ENCODE data around the gene C1orf105. TPM values are rescaled to one million over a fixed set of nuclear protein-coding genes. Genes with fewer than 3 reads are reported as not detected.
"Not testable (repeated sequence)": the region's sequence is repeated elsewhere in the genome, so short reads cannot be mapped to it uniquely, and the experiment has no call there.

C1orf105 gene, protein sequence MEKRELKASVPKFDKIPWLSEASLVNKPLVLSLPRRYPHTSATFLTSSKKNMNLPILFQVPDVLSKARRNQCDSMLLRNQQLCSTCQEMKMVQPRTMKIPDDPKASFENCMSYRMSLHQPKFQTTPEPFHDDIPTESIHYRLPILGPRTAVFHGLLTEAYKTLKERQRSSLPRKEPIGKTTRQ
- total RNA-seq: not detected

DNA sequence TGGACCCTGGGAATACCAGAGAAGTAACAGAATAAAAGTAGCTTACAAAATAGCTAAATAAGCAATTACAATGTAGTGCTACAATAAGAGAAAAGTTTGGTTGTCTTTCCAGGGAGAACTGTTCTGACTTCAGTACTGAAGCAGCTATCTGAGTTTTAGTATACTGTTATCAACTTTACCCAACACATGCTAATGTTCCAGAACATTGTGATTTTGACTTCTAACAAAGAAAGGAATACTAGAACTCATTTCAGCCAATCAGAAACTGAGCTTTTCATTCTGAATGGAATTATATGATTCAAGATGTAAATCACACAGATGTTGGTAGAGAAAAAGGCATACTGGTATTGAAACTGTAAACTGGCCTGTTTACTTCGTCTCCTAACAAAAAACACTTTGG is at the start of gene C1orf105:
Gene C1orf105 (plus strand): TSS at position 301 of the 400 bp plus-strand sequence. CDS start 201 bp downstream, outside the sequence.
- ChIA-PET POLR2A (no interaction called here), CTCF (interaction anchor here (0.6 to 1.4 kb wide), 3 partner anchors 8 to 29 kb away, joined by 3 read pairs; no protein-coding TSS in a partner anchor)
- intact Hi-C loops (cut with micrococcal nuclease): no loop called here
- Mint-ChIP-seq H3K27ac (no peak within 1 kb of the TSS), H3K27me3 (no peaks in the 10 kb centered on the region), H3K4me1 (ENCODE audit: low read depth) (no peaks in the 10 kb centered on the region), H3K4me3 (no peak within 1 kb of the TSS), H3K9me3 (no peaks in the 10 kb centered on the region), H3K36me3 (no peaks in the 10 kb centered on the region)
- DNase-seq: no peak

DNA sequence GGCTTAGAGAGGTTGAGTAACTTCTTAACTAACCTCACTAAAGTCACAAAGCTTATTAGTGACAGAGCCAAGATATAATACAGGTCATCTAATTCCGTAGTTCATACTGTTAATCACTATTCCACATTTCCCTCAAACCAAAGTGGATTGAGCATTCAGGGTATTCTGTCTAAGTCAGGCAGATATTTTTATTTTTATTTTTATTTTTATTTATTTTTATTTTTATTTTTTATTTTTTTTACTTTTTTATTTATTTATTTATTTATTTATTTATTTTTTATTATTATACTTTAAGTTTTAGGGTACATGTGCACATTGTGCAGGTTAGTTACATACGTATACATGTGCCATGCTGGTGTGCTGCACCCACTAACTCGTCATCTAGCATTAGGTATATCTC is 48.8 kb upstream of the C1orf105 start:
- Mint-ChIP-seq H3K4me1 (ENCODE audit: low read depth) (peaks cover 14% of the 10 kb centered on the region), H3K9me3 (peaks cover 19% of the 10 kb centered on the region)
- H3K4me3 Mint-ChIP-seq; DNase-seq; H3K27ac Mint-ChIP-seq; H3K36me3 Mint-ChIP-seq; H3K27me3 Mint-ChIP-seq; POLR2A ChIA-PET; intact Hi-C loops (cut with micrococcal nuclease): not testable (repeated sequence)
- CTCF ChIA-PET: interaction anchor here (0.7 kb wide), 1 partner anchor 13 kb away, joined by 3 read pairs; no protein-coding TSS in a partner anchor

DNA sequence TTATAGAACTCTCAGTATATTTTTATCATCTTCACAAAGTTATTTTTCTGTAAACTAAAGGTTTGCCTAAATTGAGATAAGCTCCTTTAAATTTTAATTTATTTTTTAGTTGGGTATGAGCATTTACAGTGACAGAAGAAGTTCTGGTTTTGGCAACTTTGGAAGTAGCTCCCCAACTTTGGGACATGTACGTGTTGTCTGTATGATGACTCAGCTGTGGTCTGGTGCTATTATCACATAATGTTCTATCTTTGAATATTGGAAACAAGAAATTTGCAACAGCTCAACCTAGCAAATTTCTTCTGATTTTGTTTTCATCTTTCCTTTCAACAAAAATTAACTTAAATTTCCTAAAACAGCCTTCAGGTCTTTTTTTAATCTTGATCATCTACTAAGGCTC is 46.6 kb upstream of the C1orf105 start:
- H3K4me3 Mint-ChIP-seq: no peak overlapping the region
- peaks cover 17% of the 10 kb centered on the region for H3K4me1 Mint-ChIP-seq (ENCODE audit: low read depth)
- ChIA-PET POLR2A (no interaction called here), CTCF (no interaction called here)
- no peaks in the 10 kb centered on the region for H3K27me3 Mint-ChIP-seq
- intact Hi-C loops (cut with micrococcal nuclease): no loop called here
- DNase-seq: no peak
- peaks cover 5% of the 10 kb centered on the region for H3K9me3 Mint-ChIP-seq
- H3K36me3 Mint-ChIP-seq: peaks cover 2% of the 10 kb centered on the region
- no peak overlapping the region for H3K27ac Mint-ChIP-seq

DNA sequence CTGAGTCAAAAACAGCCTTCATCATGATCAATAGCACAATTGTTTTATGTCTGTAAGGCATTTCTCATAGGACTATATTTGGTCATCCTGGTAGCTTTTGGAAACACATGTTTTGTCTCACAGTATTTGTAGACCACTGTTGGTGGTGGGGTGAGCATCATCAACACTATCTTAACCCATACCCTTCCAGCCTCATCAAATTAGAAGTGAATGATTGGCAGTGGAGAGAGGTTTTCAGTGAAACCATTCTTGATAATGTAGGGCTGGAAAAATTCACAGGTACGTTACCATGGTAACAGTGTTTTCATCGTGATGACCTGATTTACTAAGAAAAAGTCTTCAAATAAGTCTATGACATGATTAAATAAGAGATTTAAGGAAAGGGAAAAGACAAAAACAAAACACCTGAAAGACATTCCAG is 45.3 kb upstream of the C1orf105 start:
- no peaks in the 10 kb centered on the region for H3K36me3 Mint-ChIP-seq
- H3K4me1 Mint-ChIP-seq (ENCODE audit: low read depth): peaks cover 24% of the 10 kb centered on the region
- no peaks in the 10 kb centered on the region for H3K9me3 Mint-ChIP-seq
- H3K27me3 Mint-ChIP-seq: no peaks in the 10 kb centered on the region
- no peak for DNase-seq
- ChIA-PET CTCF (no interaction called here), POLR2A (no interaction called here)
- intact Hi-C loops (cut with micrococcal nuclease): no loop called here
- no peak overlapping the region for H3K27ac Mint-ChIP-seq
- no peak overlapping the region for H3K4me3 Mint-ChIP-seq

DNA sequence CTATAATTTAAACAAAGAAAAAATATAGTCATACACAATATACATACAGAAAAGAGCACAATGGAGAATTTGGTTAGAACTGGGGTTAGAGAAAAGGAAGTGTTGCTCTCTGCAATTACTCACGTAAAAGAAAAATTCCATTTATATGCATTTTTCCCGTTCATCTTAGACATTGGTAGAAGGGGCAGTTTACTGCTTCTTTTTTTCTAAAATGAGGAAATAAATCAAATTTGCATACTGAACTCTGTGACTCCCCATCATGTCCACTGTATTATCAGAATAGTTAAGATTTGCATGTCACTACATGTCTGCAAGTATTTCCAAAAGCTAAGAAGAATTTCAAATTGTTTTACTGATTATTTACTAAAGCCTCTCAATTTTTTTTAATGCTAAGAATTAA is 44.1 kb upstream of the C1orf105 start:
- Mint-ChIP-seq H3K27ac (no peak overlapping the region), H3K4me1 (ENCODE audit: low read depth) (peaks cover 34% of the 10 kb centered on the region), H3K9me3 (no peaks in the 10 kb centered on the region), H3K36me3 (no peaks in the 10 kb centered on the region), H3K27me3 (no peaks in the 10 kb centered on the region), H3K4me3 (no peak overlapping the region)
- CTCF ChIA-PET: interaction anchor here (0.7 to 2.9 kb wide), 4 partner anchors 16 to 198 kb away, joined by 3 to 10 read pairs (median 4); no protein-coding TSS in a partner anchor
- intact Hi-C loops (cut with micrococcal nuclease): no loop called here
- POLR2A ChIA-PET: interaction anchor here (1.4 kb wide), 1 partner anchor 17 kb away, joined by 4 read pairs; no protein-coding TSS in a partner anchor
- no peak for DNase-seq

DNA sequence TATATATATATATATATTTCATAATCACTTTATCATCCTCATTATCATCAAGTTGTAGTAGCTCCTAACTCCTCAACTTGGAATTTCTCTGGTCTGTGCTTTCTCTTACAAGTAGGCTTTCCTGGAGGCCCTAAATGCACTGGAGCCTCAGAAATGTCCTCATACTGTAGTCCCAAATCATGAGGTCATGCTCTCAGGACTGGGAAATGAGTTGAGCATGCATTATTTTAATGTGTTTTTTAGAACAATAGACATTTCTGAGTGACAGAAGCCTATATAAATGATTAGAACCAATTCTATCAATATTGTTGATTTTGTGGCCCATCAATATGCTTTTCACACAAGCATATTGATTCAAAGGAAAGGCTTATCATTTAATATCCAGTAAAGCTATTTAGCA is 42.9 kb upstream of the C1orf105 start:
- Mint-ChIP-seq H3K27ac (no peak overlapping the region), H3K4me3 (no peak overlapping the region), H3K4me1 (ENCODE audit: low read depth) (peaks cover 41% of the 10 kb centered on the region), H3K27me3 (no peaks in the 10 kb centered on the region), H3K36me3 (no peaks in the 10 kb centered on the region), H3K9me3 (no peaks in the 10 kb centered on the region)
- DNase-seq: no peak
- POLR2A ChIA-PET: interaction anchor here (1.4 kb wide), 1 partner anchor 18 kb away, joined by 4 read pairs; no protein-coding TSS in a partner anchor
- CTCF ChIA-PET: interaction anchor here (0.7 to 2.9 kb wide), 4 partner anchors 16 to 21 kb away, joined by 3 to 10 read pairs (median 3); no protein-coding TSS in a partner anchor
- intact Hi-C loops (cut with micrococcal nuclease): no loop called here

DNA sequence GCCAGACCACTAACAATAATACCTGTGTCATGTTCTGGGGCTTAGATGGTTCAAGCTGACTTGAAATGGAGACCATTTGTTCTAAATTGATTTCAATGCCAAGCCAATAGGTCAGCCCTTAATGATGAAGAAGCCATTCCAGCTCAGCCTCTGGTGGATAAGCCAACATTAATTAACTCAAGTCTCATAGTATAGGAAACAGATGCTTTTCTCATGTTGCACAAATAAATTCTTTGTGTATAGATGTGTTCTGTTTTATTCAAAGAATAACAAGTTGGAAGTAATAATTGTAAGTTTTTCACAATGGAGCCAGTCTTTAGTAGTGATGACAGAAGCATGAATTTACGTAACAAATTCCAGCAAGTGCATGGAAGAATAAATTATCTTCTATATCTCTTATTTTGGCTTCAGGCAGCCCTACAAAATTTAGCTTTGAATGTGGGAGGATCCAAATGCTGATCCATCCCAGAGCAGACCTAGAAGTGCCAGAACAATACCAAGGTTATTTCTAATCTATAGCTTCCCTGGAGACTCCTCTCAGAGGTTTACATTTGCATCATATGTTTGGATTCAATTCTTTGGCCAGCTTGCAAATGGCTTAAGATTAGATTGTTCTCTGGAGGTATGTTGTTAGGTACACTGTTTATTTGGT is 42.2 kb upstream of the C1orf105 start:
- DNase-seq: no peak
- Mint-ChIP-seq H3K36me3 (no peaks in the 10 kb centered on the region), H3K9me3 (no peaks in the 10 kb centered on the region), H3K27me3 (no peaks in the 10 kb centered on the region), H3K4me1 (ENCODE audit: low read depth) (peaks cover 41% of the 10 kb centered on the region), H3K4me3 (no peak overlapping the region), H3K27ac (no peak overlapping the region)
- POLR2A ChIA-PET: no interaction called here
- CTCF ChIA-PET: interaction anchor here (0.7 to 2.9 kb wide), 3 partner anchors 19 to 21 kb away, joined by 3 to 10 read pairs (median 3); no protein-coding TSS in a partner anchor
- intact Hi-C loops (cut with micrococcal nuclease): no loop called here

DNA sequence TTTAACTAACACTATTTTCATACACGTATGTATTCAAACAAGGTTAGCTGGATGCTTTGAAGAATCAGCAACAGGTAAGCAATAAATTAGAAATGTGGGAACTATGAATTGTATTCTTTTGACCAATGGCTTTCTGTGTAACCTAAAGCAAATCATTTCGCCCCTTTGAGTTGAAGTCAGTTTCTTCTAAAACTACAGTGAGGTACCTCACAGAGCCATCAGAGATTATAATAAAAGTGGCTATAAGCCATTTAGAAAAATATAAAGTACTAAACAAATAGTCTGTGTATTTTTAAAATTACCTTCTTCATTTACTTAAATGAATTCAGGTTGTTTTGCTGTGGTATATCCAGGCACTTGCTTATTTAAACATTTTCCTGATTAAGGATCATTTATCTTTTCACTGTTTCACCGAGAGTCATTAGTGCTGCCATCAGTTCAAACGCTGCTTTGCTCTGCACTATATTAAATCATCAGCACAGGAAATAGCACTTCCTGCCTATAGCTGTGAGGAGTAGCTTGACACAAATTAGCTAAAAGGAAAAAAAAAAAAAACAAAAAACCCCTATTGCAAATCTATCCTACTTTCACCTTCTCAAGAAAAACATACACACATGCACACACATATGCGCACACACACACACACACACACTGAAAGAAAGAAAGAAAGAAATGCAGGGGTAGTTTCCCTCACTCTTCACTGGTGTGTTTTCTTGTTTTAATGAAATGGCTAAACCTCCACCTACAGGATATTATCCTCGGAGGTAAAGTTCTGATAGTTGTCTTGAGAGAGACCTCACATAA is 39.8 kb upstream of the C1orf105 start:
- H3K4me3 Mint-ChIP-seq: peak overlapping the region; percentile 48
- H3K27me3 Mint-ChIP-seq: no peaks in the 10 kb centered on the region
- DNase-seq: peak; percentile 45
- intact Hi-C loops (cut with micrococcal nuclease): loop anchor here (1.0 kb wide), 4 partner anchors 14 to 199 kb away; no protein-coding TSS in a partner anchor
- H3K4me1 Mint-ChIP-seq (ENCODE audit: low read depth): peaks cover 28% of the 10 kb centered on the region
- POLR2A ChIA-PET: interaction anchor here (1.0 to 1.1 kb wide), 3 partner anchors 14 to 42 kb away, joined by 3 to 9 read pairs (median 3); no protein-coding TSS in a partner anchor
- H3K27ac Mint-ChIP-seq: peak overlapping the region; percentile 83
- CTCF ChIA-PET: interaction anchor here (0.5 to 1.0 kb wide), 2 partner anchors 19 to 22 kb away, joined by 3 read pairs; no protein-coding TSS in a partner anchor
- H3K36me3 Mint-ChIP-seq: no peaks in the 10 kb centered on the region
- H3K9me3 Mint-ChIP-seq: no peaks in the 10 kb centered on the region

DNA sequence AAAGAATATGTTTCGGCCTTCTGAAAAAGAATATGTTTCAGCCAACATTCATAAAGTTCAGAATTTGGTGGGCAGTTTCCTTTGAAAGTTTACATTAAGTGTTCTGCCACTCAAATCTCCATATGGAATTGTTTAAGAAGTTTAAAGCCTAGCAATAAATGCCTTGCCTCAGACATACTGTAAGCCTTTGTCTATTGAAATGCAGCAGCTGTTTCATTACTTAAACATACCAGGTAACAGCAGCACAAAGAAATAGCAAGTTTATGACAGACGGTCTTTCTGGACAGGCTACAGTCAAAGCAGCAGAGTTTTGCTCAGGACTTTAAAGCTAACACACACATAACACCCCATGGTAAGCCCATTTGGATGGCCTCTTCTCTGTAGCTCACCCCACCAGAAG is 38.5 kb upstream of the C1orf105 start:
- Mint-ChIP-seq H3K36me3 (no peaks in the 10 kb centered on the region), H3K4me3 (no peak overlapping the region), H3K9me3 (no peaks in the 10 kb centered on the region), H3K4me1 (ENCODE audit: low read depth) (peaks cover 27% of the 10 kb centered on the region), H3K27me3 (no peaks in the 10 kb centered on the region), H3K27ac (peak overlapping the region; percentile 58)
- ChIA-PET POLR2A (no interaction called here), CTCF (no interaction called here)
- intact Hi-C loops (cut with micrococcal nuclease): loop anchor here (1.0 kb wide), 2 partner anchors 12 to 24 kb away; no protein-coding TSS in a partner anchor
- DNase-seq: no peak

DNA sequence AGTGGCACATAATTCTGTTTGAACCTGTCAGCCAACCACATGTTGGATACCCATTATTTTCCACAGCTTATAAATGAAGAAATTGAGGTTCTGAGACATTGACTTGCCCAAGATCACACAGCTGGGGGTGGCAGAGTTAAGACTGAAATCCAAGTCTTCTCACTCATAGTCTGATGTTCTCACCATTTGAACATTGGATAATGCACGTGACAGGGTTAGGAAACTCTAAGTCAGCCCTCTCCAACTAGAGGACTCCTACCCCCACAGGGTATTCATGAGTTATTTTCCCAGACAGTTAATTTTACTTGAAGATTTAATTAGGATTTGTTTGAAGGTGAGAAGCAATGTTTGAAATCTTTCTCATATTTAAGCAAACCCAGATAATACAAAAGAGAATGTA is 38.1 kb upstream of the C1orf105 start:
- intact Hi-C loops (cut with micrococcal nuclease): no loop called here
- Mint-ChIP-seq H3K4me1 (ENCODE audit: low read depth) (peaks cover 27% of the 10 kb centered on the region), H3K27me3 (no peaks in the 10 kb centered on the region), H3K9me3 (no peaks in the 10 kb centered on the region), H3K27ac (no peak overlapping the region), H3K36me3 (no peaks in the 10 kb centered on the region), H3K4me3 (no peak overlapping the region)
- POLR2A ChIA-PET: no interaction called here
- CTCF ChIA-PET: no interaction called here
- no peak for DNase-seq

DNA sequence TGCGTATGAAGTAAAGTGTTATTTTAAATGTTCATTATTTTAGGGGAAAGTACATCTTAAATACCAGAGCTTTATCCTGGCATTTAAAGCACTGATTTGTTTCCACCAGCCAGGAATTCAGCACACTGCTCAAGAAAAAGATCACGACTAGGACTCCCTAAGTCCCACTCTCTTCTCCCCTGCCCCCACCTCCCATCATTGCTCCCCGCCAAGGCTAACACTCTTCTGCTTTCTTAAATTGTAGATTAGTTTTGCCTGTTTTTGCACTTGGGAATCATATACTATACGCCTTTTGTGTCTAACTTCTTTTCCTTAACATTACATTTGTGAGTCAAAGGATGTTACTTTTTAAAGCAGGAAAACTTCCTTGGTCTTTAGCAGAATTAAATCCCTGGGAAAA is 37.5 kb upstream of the C1orf105 start:
- Mint-ChIP-seq H3K9me3 (no peaks in the 10 kb centered on the region), H3K27me3 (no peaks in the 10 kb centered on the region), H3K4me1 (ENCODE audit: low read depth) (peaks cover 27% of the 10 kb centered on the region), H3K36me3 (no peaks in the 10 kb centered on the region), H3K4me3 (no peak overlapping the region), H3K27ac (no peak overlapping the region)
- no peak for DNase-seq
- intact Hi-C loops (cut with micrococcal nuclease): no loop called here
- ChIA-PET CTCF (no interaction called here), POLR2A (no interaction called here)

DNA sequence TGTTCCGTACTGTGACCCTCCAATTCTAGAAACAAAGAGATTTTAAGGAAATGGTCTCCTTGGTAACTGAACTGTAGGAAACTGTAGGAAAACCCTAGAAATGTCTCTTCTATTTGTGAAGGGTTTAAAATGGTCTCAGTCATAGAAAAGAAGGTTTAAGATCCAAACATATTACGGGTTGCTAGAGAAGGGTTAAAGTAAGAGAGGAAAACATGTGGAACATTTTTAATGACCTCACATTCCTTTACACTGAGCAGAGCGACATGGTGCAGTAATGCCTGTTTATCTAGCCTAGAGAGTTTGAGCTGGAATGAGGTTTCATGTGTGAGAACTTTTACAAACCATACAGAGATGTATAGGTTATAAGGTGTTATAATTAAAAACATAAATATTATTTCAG is 36.9 kb upstream of the C1orf105 start:
- peaks cover 26% of the 10 kb centered on the region for H3K4me1 Mint-ChIP-seq (ENCODE audit: low read depth)
- intact Hi-C loops (cut with micrococcal nuclease): no loop called here
- H3K27me3 Mint-ChIP-seq: no peaks in the 10 kb centered on the region
- H3K9me3 Mint-ChIP-seq: no peaks in the 10 kb centered on the region
- no peak overlapping the region for H3K4me3 Mint-ChIP-seq
- POLR2A ChIA-PET: no interaction called here
- H3K36me3 Mint-ChIP-seq: no peaks in the 10 kb centered on the region
- CTCF ChIA-PET: no interaction called here
- DNase-seq: no peak
- H3K27ac Mint-ChIP-seq: no peak overlapping the region
